Measurements from ENCODE around the gene FCRL4.

FCRL4 gene

DNA sequence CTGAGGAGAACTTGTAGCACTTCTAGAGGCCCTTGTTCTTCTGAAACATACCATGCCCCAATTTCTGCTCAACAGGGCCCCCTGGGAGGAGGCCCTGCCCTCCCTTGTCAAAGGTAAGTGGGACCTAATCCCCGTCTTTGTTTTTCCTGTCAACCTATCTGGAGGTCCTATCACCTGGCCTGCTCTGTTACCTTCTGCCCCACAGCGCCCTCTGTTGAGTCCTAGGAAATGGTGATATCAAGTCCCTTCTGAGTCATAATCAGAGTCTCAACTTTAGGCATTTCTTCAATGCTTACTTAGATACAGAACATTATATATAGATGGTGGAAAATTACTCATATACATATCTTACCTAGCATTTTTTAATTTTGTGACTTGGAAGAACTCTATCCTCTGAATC lies 28.2 kb upstream of the FCRL4 start:
- no peak for TF ChIP-seq CREB1 (IDR thresholded peaks at IDR 0.05; ENCODE audit: low read depth)
- no peak for TF ChIP-seq NFIC (IDR thresholded peaks at IDR 0.05)
- TF ChIP-seq ZBTB7A (IDR thresholded peaks at IDR 0.05; ENCODE audit: low read depth), result no peak
- peak; percentile 29; the same call in 1 of the 2 replicates for TF ChIP-seq RAD21 (IDR thresholded peaks at IDR 0.05; ENCODE audit: low read depth)
- no peak for TF ChIP-seq FOXM1 (IDR thresholded peaks at IDR 0.05; ENCODE audit: borderline replicate concordance, low read depth)
- TF ChIP-seq, protein P1, sequence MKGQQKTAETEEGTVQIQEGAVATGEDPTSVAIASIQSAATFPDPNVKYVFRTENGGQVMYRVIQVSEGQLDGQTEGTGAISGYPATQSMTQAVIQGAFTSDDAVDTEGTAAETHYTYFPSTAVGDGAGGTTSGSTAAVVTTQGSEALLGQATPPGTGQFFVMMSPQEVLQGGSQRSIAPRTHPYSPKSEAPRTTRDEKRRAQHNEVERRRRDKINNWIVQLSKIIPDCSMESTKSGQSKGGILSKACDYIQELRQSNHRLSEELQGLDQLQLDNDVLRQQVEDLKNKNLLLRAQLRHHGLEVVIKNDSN (IDR thresholded peaks at IDR 0.05), result no peak

DNA sequence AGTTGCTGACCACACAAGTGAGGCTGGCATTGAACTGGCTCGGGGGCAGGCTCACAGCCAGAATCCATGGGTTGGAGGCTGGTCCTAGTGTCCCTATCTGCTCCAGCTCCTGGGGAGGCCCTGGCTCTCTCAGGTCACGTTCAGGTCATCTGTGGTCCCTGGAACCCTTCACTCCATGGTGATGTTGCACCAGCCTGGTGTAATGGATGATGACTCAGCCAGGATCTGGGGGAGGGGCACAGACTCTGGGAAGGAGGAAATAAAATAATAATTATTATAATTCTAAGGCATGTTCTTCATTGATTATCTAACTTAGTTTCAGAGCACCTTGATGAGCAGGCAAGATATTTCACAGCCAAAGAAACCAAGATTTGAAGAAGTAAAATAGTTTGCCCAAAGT lies 26.6 kb upstream of the FCRL4 start:
- TF ChIP-seq FOXM1 (IDR thresholded peaks at IDR 0.05; ENCODE audit: borderline replicate concordance, low read depth), result no peak
- TF ChIP-seq EP300 (IDR thresholded peaks at IDR 0.05; ENCODE audit: borderline replicate concordance), result no peak
- TF ChIP-seq, protein P2, sequence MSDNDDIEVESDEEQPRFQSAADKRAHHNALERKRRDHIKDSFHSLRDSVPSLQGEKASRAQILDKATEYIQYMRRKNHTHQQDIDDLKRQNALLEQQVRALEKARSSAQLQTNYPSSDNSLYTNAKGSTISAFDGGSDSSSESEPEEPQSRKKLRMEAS (IDR thresholded peaks at IDR 0.05), result no peak
- TF ChIP-seq CREB1 (IDR thresholded peaks at IDR 0.05; ENCODE audit: low read depth), result no peak
- no peak for TF ChIP-seq TAF1 (IDR thresholded peaks at IDR 0.05; ENCODE audit: low read depth)
- TF ChIP-seq TCF12 (IDR thresholded peaks at IDR 0.05; ENCODE audit: low read depth), result no peak
- TF ChIP-seq RAD21 (IDR thresholded peaks at IDR 0.05; ENCODE audit: low read depth), result no peak
- TF ChIP-seq CEBPB (IDR thresholded peaks at IDR 0.05), result no peak
- TF ChIP-seq, protein P3, sequence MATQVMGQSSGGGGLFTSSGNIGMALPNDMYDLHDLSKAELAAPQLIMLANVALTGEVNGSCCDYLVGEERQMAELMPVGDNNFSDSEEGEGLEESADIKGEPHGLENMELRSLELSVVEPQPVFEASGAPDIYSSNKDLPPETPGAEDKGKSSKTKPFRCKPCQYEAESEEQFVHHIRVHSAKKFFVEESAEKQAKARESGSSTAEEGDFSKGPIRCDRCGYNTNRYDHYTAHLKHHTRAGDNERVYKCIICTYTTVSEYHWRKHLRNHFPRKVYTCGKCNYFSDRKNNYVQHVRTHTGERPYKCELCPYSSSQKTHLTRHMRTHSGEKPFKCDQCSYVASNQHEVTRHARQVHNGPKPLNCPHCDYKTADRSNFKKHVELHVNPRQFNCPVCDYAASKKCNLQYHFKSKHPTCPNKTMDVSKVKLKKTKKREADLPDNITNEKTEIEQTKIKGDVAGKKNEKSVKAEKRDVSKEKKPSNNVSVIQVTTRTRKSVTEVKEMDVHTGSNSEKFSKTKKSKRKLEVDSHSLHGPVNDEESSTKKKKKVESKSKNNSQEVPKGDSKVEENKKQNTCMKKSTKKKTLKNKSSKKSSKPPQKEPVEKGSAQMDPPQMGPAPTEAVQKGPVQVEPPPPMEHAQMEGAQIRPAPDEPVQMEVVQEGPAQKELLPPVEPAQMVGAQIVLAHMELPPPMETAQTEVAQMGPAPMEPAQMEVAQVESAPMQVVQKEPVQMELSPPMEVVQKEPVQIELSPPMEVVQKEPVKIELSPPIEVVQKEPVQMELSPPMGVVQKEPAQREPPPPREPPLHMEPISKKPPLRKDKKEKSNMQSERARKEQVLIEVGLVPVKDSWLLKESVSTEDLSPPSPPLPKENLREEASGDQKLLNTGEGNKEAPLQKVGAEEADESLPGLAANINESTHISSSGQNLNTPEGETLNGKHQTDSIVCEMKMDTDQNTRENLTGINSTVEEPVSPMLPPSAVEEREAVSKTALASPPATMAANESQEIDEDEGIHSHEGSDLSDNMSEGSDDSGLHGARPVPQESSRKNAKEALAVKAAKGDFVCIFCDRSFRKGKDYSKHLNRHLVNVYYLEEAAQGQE (IDR thresholded peaks at IDR 0.05; ENCODE audit: low read depth), result no peak
- no peak for TF ChIP-seq NFIC (IDR thresholded peaks at IDR 0.05)
- TF ChIP-seq, protein P1 (IDR thresholded peaks at IDR 0.05), result no peak
- TF ChIP-seq YY1 (IDR thresholded peaks at IDR 0.05; ENCODE audit: low read depth), result no peak
- no peak for TF ChIP-seq EGR1 (IDR thresholded peaks at IDR 0.05)
- no peak for TF ChIP-seq ZBTB7A (IDR thresholded peaks at IDR 0.05; ENCODE audit: low read depth)
- no peak for TF ChIP-seq TEAD4 (IDR thresholded peaks at IDR 0.05)

DNA sequence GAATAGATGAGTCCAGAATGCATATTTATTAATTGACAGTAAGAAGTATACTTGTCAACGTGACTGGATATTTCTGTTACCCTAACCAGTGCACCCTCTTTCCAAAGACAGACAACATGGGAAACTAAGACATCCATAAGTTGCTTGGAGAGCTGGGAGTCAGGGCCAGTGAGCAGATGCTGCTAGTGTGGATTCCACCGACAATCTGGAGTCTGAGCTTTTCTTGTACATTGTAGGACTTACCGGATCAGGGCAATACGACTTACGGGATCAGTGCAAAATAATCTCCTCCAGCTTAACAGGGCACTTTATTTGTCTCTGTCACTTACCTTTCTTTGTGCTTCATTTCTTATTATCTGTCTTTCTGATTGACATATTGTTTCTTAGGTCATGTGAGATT lies 24.6 kb upstream of the FCRL4 start:
- TF ChIP-seq YY1 (IDR thresholded peaks at IDR 0.05; ENCODE audit: low read depth) (no peak), CREB1 (IDR thresholded peaks at IDR 0.05; ENCODE audit: low read depth) (no peak), CEBPB (IDR thresholded peaks at IDR 0.05) (no peak), ZBTB7A (IDR thresholded peaks at IDR 0.05; ENCODE audit: low read depth) (no peak), TEAD4 (IDR thresholded peaks at IDR 0.05) (no peak)
- TF ChIP-seq, protein P3 (IDR thresholded peaks at IDR 0.05; ENCODE audit: low read depth), result no peak
- TF ChIP-seq, protein P2 (IDR thresholded peaks at IDR 0.05), result no peak

DNA sequence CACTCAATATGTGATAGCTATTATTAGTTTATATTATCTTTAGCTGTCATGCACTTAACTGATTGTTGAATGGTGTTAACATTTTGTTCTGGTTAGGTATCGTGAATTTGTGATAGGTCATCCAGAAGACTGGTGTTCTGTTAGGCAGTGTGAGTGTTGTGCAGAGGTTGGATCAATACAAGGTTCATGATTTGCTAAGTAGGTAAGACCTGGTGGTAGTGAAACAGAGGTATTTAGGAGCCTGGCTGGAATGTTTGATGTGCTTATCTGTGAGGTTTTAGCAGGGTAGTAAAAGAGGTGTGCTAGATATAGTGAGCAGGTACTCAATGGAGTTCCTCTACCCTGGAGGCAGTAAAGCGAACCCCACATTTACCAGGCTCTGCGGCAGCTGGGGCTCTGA lies 20.3 kb upstream of the FCRL4 start:
- no peak for TF ChIP-seq TEAD4 (IDR thresholded peaks at IDR 0.05)
- TF ChIP-seq, protein P1 (IDR thresholded peaks at IDR 0.05), result no peak
- no peak for TF ChIP-seq RAD21 (IDR thresholded peaks at IDR 0.05; ENCODE audit: low read depth)
- no peak for TF ChIP-seq ZBTB7A (IDR thresholded peaks at IDR 0.05; ENCODE audit: low read depth)
- TF ChIP-seq EP300 (IDR thresholded peaks at IDR 0.05; ENCODE audit: borderline replicate concordance), result no peak
- TF ChIP-seq, protein P3 (IDR thresholded peaks at IDR 0.05; ENCODE audit: low read depth), result no peak
- TF ChIP-seq TAF1 (IDR thresholded peaks at IDR 0.05; ENCODE audit: low read depth), result no peak
- TF ChIP-seq YY1 (IDR thresholded peaks at IDR 0.05; ENCODE audit: low read depth), result no peak
- TF ChIP-seq, protein P2 (IDR thresholded peaks at IDR 0.05), result no peak
- TF ChIP-seq FOXM1 (IDR thresholded peaks at IDR 0.05; ENCODE audit: borderline replicate concordance, low read depth), result no peak
- TF ChIP-seq CREB1 (IDR thresholded peaks at IDR 0.05; ENCODE audit: low read depth), result no peak

Data from Ishikawa (cell line).